ENCODE results near the gene BRICD5.

- no peak for TF ChIP-seq EZH2phosphoT487 (IDR thresholded peaks at IDR 0.05; ENCODE audit: low read depth, severe bottlenecking, unreplicated experiment)
- TF ChIP-seq, protein P1, sequence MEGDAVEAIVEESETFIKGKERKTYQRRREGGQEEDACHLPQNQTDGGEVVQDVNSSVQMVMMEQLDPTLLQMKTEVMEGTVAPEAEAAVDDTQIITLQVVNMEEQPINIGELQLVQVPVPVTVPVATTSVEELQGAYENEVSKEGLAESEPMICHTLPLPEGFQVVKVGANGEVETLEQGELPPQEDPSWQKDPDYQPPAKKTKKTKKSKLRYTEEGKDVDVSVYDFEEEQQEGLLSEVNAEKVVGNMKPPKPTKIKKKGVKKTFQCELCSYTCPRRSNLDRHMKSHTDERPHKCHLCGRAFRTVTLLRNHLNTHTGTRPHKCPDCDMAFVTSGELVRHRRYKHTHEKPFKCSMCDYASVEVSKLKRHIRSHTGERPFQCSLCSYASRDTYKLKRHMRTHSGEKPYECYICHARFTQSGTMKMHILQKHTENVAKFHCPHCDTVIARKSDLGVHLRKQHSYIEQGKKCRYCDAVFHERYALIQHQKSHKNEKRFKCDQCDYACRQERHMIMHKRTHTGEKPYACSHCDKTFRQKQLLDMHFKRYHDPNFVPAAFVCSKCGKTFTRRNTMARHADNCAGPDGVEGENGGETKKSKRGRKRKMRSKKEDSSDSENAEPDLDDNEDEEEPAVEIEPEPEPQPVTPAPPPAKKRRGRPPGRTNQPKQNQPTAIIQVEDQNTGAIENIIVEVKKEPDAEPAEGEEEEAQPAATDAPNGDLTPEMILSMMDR (IDR thresholded peaks at IDR 0.05; ENCODE audit: poor library complexity): no peak
- no peak for TF ChIP-seq EZH2 (IDR thresholded peaks at IDR 0.05; ENCODE audit: borderline replicate concordance)
These were observed 16.3 kb upstream of the BRICD5 start for GRCh38 chr16:2226918-2227317.
